ENCODE results near the gene LIN7C. TPM values are rescaled to one million over a fixed set of nuclear protein-coding genes. Genes with fewer than 3 reads are reported as not detected.

Gene LIN7C
- total RNA-seq, 2 experiments from 2014 or later = 16.1 to 19.2 TPM

DNA sequence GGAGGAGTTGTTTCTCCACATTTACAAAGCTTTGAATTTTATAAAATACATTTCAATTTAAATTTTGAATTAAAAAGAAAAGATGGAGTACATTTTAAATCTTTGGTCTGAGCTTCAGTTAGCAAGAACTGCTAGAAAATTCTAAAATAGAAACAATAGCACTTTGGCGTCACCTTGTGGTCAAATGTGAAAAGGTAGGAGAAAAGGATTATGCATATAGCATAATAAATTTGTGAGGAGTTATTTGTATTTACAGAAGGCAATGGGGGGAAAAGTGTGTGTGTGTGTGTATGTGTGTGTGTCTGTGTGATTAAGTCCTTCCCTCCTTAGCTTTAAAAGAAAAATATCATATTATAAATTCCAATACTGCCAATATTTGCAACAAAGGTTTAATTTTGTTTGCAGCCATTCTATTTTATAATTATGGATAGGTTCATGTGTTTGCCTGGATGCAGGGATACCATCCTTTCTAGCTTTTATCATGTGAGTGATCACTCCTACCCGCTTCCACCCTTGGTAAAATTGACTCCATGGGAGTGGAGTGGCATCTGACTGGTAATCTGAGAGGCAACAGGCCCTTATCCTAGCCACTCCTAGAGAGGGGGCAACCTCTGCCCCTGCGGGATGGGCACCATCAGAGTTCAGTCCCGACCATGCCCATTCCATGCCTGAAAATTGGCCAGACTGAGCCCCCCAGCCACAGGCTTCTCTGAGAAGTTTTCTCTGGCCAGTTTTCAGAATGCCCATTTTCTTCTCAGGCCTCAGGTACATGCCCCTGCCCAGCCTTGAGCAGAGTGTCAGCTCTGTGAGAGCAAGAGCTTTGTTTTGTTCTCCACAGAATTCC, 20.4 kb downstream of the LIN7C start:
- Mint-ChIP-seq H3K4me3 (no peak overlapping the region), H3K4me1 (no peaks in the 10 kb centered on the region), H3K27ac (no peak overlapping the region), H3K27me3 (no peaks in the 10 kb centered on the region), H3K9me3 (ENCODE audit: low read depth) (no peaks in the 10 kb centered on the region), H3K36me3 (ENCODE audit: low read depth) (peaks cover 3% of the 10 kb centered on the region)
- ChIA-PET POLR2A (no interaction called here), CTCF (interaction anchor here (0.6 to 7.2 kb wide), 40 partner anchors 8 to 1201 kb away, joined by 3 to 107 read pairs (median 4); partner anchors contain the start of genes LGR4 and LIN7C)
- intact Hi-C loops (cut with DNase I, micrococcal nuclease) = loop anchor here (1.0 to 5.0 kb wide), 4 partner anchors 302 to 1199 kb away; no protein-coding TSS in a partner anchor
- ATAC-seq = no peak
- DNase-seq = peak; percentile 42

DNA sequence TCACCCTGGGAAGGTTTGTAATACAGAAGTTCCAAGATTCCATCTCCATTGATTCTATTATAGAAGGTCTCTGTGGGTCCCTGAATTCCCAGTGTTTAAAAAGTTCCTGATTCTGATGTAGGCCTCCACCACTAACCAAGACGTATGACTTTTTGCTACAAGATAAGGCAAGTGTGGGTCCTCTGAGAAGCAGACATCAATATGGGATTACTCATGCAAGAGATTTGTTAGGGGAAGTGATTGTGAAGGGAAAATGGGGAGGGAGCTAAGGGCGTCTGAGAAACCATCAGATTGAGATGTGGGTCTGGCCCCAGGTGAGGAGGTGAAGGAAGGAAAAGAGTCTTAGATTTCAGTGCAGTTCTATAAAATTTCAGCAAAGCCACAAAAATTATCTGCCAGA, 23.8 kb downstream of the LIN7C start:
- ATAC-seq (no peak), DNase-seq (no peak)
- Mint-ChIP-seq H3K4me3 (no peak overlapping the region), H3K4me1 (no peaks in the 10 kb centered on the region), H3K27ac (no peak overlapping the region), H3K27me3 (no peaks in the 10 kb centered on the region), H3K36me3 (ENCODE audit: low read depth) (no peaks in the 10 kb centered on the region), H3K9me3 (ENCODE audit: low read depth) (no peaks in the 10 kb centered on the region)
- ChIA-PET CTCF (interaction anchor here (1.1 to 7.2 kb wide), 4 partner anchors 16 to 299 kb away, joined by 3 to 107 read pairs (median 4); no protein-coding TSS in a partner anchor), POLR2A (no interaction called here)
- intact Hi-C loops (cut with DNase I, micrococcal nuclease) = no loop called here

DNA sequence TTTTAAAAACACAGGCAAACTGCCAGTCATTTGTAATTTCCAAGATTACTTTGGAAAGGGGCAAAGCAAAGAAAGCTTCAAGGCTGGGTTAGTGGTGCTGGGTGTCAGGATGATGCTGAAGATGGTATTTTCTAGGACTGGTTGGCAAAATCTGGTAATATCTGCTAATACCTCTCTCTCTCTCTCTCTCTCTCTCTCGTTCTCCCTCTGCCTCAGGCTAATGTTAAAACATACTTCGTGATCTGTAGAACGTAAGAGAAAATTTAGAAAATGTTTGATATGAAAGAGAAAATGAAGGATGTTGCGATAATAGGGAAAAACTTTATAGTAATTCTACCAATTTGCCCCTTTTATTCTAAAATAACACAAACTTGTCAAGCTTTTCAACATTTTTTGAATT, 24.6 kb downstream of the LIN7C start:
- no peaks in the 10 kb centered on the region for H3K27me3 Mint-ChIP-seq
- no peak overlapping the region for H3K4me3 Mint-ChIP-seq
- ChIA-PET CTCF (interaction anchor here (1.2 to 1.8 kb wide), 3 partner anchors 14 to 298 kb away, joined by 3 to 5 read pairs (median 5); no protein-coding TSS in a partner anchor), POLR2A (no interaction called here)
- no peak for ATAC-seq
- H3K9me3 Mint-ChIP-seq (ENCODE audit: low read depth) = no peaks in the 10 kb centered on the region
- H3K36me3 Mint-ChIP-seq (ENCODE audit: low read depth) = no peaks in the 10 kb centered on the region
- H3K27ac Mint-ChIP-seq = no peak overlapping the region
- intact Hi-C loops (cut with DNase I, micrococcal nuclease) = no loop called here
- H3K4me1 Mint-ChIP-seq = no peaks in the 10 kb centered on the region
- no peak for DNase-seq

- CTCF ChIA-PET = interaction anchor here (0.6 to 4.3 kb wide), 4 partner anchors 9 to 34 kb away, joined by 3 to 33 read pairs (median 3); no protein-coding TSS in a partner anchor
- ATAC-seq (no peak), DNase-seq (no peak)
- H3K4me1 Mint-ChIP-seq = peaks cover 3% of the 10 kb centered on the region
- intact Hi-C loops (cut with DNase I, micrococcal nuclease) = no loop called here
- H3K27ac Mint-ChIP-seq = no peak overlapping the region
- POLR2A ChIA-PET = no interaction called here
- H3K27me3 Mint-ChIP-seq = peaks cover 8% of the 10 kb centered on the region
- H3K36me3 Mint-ChIP-seq (ENCODE audit: low read depth) = no peaks in the 10 kb centered on the region
- no peak overlapping the region for H3K4me3 Mint-ChIP-seq
- H3K9me3 Mint-ChIP-seq (ENCODE audit: low read depth) = no peaks in the 10 kb centered on the region
These were observed 28.7 kb downstream of the LIN7C start for GRCh38 chr11:27477831-27478230.

DNA sequence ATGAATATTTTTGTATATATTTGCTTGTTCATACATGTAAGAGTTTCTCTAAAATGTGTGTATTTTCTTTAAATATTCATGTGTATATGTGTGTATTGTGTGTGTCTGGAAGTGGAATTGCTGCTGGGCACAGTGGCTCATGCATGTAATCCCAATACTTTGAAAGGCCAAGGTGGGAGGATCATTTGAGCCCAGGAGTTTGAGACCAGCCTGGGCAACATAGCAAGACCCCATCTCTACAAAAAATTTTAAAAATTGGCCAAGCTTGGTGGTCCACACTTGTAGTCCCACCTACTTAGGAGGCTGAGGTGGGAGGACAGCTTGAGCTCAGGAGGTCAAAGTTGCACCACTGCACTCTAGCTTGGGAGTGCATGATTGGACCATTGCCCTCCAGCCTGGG, 29.3 kb downstream of the LIN7C start:
- H3K9me3 Mint-ChIP-seq (ENCODE audit: low read depth) = no peaks in the 10 kb centered on the region
- POLR2A ChIA-PET = no interaction called here
- no peak overlapping the region for H3K4me3 Mint-ChIP-seq
- CTCF ChIA-PET = interaction anchor here (0.6 to 4.3 kb wide), 4 partner anchors 9 to 293 kb away, joined by 3 to 33 read pairs (median 4); no protein-coding TSS in a partner anchor
- DNase-seq = no peak
- H3K27me3 Mint-ChIP-seq = peaks cover 12% of the 10 kb centered on the region
- peaks cover 6% of the 10 kb centered on the region for H3K4me1 Mint-ChIP-seq
- no peaks in the 10 kb centered on the region for H3K36me3 Mint-ChIP-seq (ENCODE audit: low read depth)
- H3K27ac Mint-ChIP-seq = no peak overlapping the region
- no peak for ATAC-seq
- intact Hi-C loops (cut with DNase I, micrococcal nuclease) = no loop called here

DNA sequence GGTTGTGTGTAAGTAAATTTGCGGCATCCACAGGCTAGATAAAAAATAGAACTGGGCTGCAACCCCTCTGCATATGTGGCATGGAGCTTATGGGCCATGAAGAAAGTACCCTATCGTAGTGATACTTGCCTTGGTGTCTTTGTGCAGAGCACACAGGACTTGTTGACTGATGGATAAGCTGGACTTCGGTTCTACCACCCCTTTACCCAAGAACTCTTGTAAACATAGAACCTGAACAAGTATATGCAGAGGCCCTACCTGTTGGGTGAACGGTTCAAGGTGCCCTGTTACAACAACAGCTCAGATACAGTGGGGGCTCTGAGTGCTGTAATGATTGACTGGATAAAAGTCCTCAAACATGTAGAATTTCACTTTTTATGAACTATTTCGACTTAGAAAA, 30.9 kb downstream of the LIN7C start:
- ATAC-seq = no peak
- no peaks in the 10 kb centered on the region for H3K36me3 Mint-ChIP-seq (ENCODE audit: low read depth)
- H3K27ac Mint-ChIP-seq = no peak overlapping the region
- ChIA-PET POLR2A (no interaction called here), CTCF (interaction anchor here (1.7 to 4.3 kb wide), 3 partner anchors 11 to 292 kb away, joined by 5 to 33 read pairs (median 10); no protein-coding TSS in a partner anchor)
- H3K4me1 Mint-ChIP-seq = peaks cover 14% of the 10 kb centered on the region
- H3K9me3 Mint-ChIP-seq (ENCODE audit: low read depth) = no peaks in the 10 kb centered on the region
- DNase-seq = no peak
- no peak overlapping the region for H3K4me3 Mint-ChIP-seq
- peaks cover 21% of the 10 kb centered on the region for H3K27me3 Mint-ChIP-seq
- intact Hi-C loops (cut with DNase I, micrococcal nuclease) = no loop called here

GRCh38 chr11:27473017-27473406, 33.6 kb downstream of the LIN7C start:
- peaks cover 26% of the 10 kb centered on the region for H3K27me3 Mint-ChIP-seq
- H3K4me1 Mint-ChIP-seq = peaks cover 16% of the 10 kb centered on the region
- H3K9me3 Mint-ChIP-seq (ENCODE audit: low read depth) = no peaks in the 10 kb centered on the region
- ATAC-seq (no peak), DNase-seq (no peak)
- peak overlapping the region; percentile 89 for H3K4me3 Mint-ChIP-seq
- ChIA-PET POLR2A (interaction anchor here (0.6 kb wide), 1 partner anchor 61 kb away, joined by 3 read pairs; no protein-coding TSS in a partner anchor), CTCF (interaction anchor here (0.6 to 2.5 kb wide), 4 partner anchors 12 to 289 kb away, joined by 4 to 15 read pairs (median 4); no protein-coding TSS in a partner anchor)
- intact Hi-C loops (cut with DNase I, micrococcal nuclease) = loop anchor here in 1 of 2 experiments (5.0 kb wide), 1 partner anchor 111 kb away; the partner anchor contains the start of gene CCDC34
- no peak overlapping the region for H3K27ac Mint-ChIP-seq
- H3K36me3 Mint-ChIP-seq (ENCODE audit: low read depth) = no peaks in the 10 kb centered on the region

DNA sequence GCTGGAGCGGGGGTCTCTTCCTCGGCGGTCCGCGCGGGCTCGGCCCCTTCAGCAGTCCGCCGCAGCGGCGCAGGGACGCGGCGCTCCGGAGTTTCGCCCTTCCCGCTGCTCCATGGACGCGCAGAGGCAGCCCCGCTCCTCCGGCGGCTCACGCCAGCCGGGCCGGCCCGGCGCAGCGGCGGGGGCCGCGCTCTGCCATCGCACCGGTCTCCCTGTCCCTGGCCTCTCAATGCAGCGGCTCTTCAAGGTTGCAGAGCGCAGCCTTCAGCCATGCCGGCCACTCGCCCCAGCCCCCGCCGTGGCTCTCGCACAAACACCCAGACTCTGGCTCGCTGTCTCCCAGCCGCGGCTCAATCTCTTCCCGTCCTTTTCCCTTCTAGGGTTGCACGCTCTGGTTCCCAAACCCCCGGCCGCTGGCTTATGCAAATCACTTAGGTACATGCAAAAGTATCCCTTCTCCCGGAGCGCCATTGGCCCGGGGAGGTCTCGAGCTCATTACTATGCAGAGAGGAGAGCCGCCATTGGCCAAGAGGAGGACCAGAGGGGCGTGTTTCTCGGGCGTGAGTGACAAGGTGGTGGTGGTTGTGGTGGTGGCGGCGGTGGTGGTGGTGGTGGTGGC, 34.1 kb downstream of the LIN7C start, which contains the start of gene LGR4:
LGR4 (minus strand) TSS at position 393 of the 619 bp plus-strand sequence. CDS start 488 bp downstream, outside the sequence.
- Mint-ChIP-seq H3K9me3 (ENCODE audit: low read depth) (no peaks in the 10 kb centered on the region), H3K36me3 (ENCODE audit: low read depth) (no peaks in the 10 kb centered on the region), H3K27me3 (peaks cover 26% of the 10 kb centered on the region), H3K27ac (peak within 1 kb of the TSS; percentile 67), H3K4me1 (peaks cover 16% of the 10 kb centered on the region), H3K4me3 (peak within 1 kb of the TSS; percentile 89)
- CTCF ChIA-PET = interaction anchor here (0.6 to 2.5 kb wide), 4 partner anchors 13 to 289 kb away, joined by 4 to 15 read pairs (median 4); no protein-coding TSS in a partner anchor
- DNase-seq (peak; percentile 80), ATAC-seq (peak; percentile 90)
- intact Hi-C loops (cut with DNase I, micrococcal nuclease) = loop anchor here (1.0 to 5.0 kb wide), 3 partner anchors 34 to 110 kb away; partner anchors contain the start of genes CCDC34 (in 2 of the 2) and LIN7C (in 1 of the 2)
- POLR2A ChIA-PET = interaction anchor here (0.6 kb wide), 1 partner anchor 62 kb away, joined by 3 read pairs; no protein-coding TSS in a partner anchor

GRCh38 chr11:27471589-27472397, 34.8 kb downstream of the LIN7C start:
- no peaks in the 10 kb centered on the region for H3K36me3 Mint-ChIP-seq (ENCODE audit: low read depth)
- intact Hi-C loops (cut with DNase I, micrococcal nuclease) = loop anchor here (1.0 to 5.0 kb wide), 3 partner anchors 35 to 109 kb away; partner anchors contain the start of genes CCDC34 (in 2 of the 2) and LIN7C (in 1 of the 2)
- no peak overlapping the region for H3K27ac Mint-ChIP-seq
- DNase-seq = peak; percentile 35
- ChIA-PET POLR2A (no interaction called here), CTCF (interaction anchor here (2.5 kb wide), 1 partner anchor 13 kb away, joined by 15 read pairs; no protein-coding TSS in a partner anchor)
- peaks cover 16% of the 10 kb centered on the region for H3K4me1 Mint-ChIP-seq
- ATAC-seq = peak; percentile 57
- no peaks in the 10 kb centered on the region for H3K9me3 Mint-ChIP-seq (ENCODE audit: low read depth)
- peak overlapping the region; percentile 68 for H3K4me3 Mint-ChIP-seq
- H3K27me3 Mint-ChIP-seq = peaks cover 26% of the 10 kb centered on the region

- ChIA-PET CTCF (interaction anchor here (0.6 kb wide), 1 partner anchor 260 kb away, joined by 3 read pairs; no protein-coding TSS in a partner anchor), POLR2A (no interaction called here)
- Mint-ChIP-seq H3K27me3 (peaks cover 28% of the 10 kb centered on the region), H3K4me3 (peak overlapping the region; percentile 68), H3K9me3 (ENCODE audit: low read depth) (no peaks in the 10 kb centered on the region), H3K4me1 (peaks cover 16% of the 10 kb centered on the region), H3K36me3 (ENCODE audit: low read depth) (no peaks in the 10 kb centered on the region), H3K27ac (no peak overlapping the region)
- intact Hi-C loops (cut with DNase I, micrococcal nuclease) = loop anchor here in 1 of 2 experiments (5.0 kb wide), 1 partner anchor 109 kb away; the partner anchor contains the start of gene CCDC34
- ATAC-seq (no peak), DNase-seq (no peak)
These were observed 35.6 kb downstream of the LIN7C start for GRCh38 chr11:27470826-27471588.
